ENCODE data around the gene NUCKS1. TPM values are rescaled to one million over a fixed set of nuclear protein-coding genes. Genes with fewer than 3 reads are reported as not detected.

The NUCKS1 gene
- polyA plus RNA-seq, 1 donor, result 106 TPM

GRCh38 chr1:205772607-205773032, 22.6 kb upstream of the NUCKS1 start:
- WGBS (ENCODE audit: insufficient coverage, low lambda C conversion rate), result no CpG with 5 or more reads among the region's 2 CpGs
- Histone ChIP-seq H3K4me1 (ENCODE audit: control insufficient read depth, insufficient read depth, low read length) (peaks cover 4% of the 10 kb centered on the region), H3K27me3 (ENCODE audit: control insufficient read depth, insufficient read depth, low read length) (peaks cover 2% of the 10 kb centered on the region), H3K4me3 (ENCODE audit: low read length) (no peak overlapping the region), H3K27ac (ENCODE audit: low read length) (no peak overlapping the region), H3K9me3 (ENCODE audit: control insufficient read depth, low read depth, low read length) (no peaks in the 10 kb centered on the region), H3K36me3 (ENCODE audit: control insufficient read depth, insufficient read depth, low read length) (peaks cover 6% of the 10 kb centered on the region)
- no peak for DNase-seq

- WGBS (ENCODE audit: insufficient coverage, low lambda C conversion rate), result no CpG with 5 or more reads among the region's 4 CpGs
Measured at GRCh38 chr1:205770618-205771017, 20.6 kb upstream of the NUCKS1 start.

GRCh38 chr1:205769641-205770365, 19.8 kb upstream of the NUCKS1 start:
- 80% methylated on average over 2 of the region's 8 CpGs for WGBS (ENCODE audit: insufficient coverage, low lambda C conversion rate)
- H3K27me3 ChIP-seq (ENCODE audit: control insufficient read depth, insufficient read depth, low read length), result peaks cover 2% of the 10 kb centered on the region
- H3K4me3 ChIP-seq (ENCODE audit: low read length), result no peak overlapping the region
- no peaks in the 10 kb centered on the region for H3K9me3 ChIP-seq (ENCODE audit: control insufficient read depth, low read depth, low read length)
- H3K36me3 ChIP-seq (ENCODE audit: control insufficient read depth, insufficient read depth, low read length), result peaks cover 6% of the 10 kb centered on the region
- H3K4me1 ChIP-seq (ENCODE audit: control insufficient read depth, insufficient read depth, low read length), result peaks cover 4% of the 10 kb centered on the region
- DNase-seq, result no peak
- H3K27ac ChIP-seq (ENCODE audit: low read length), result no peak overlapping the region

More at GRCh38 chr1:205770618-205771017, 20.6 kb upstream of the NUCKS1 start:
- Histone ChIP-seq H3K4me1 (ENCODE audit: control insufficient read depth, insufficient read depth, low read length) (peaks cover 4% of the 10 kb centered on the region), H3K36me3 (ENCODE audit: control insufficient read depth, insufficient read depth, low read length) (peaks cover 6% of the 10 kb centered on the region), H3K27ac (ENCODE audit: low read length) (no peak overlapping the region), H3K4me3 (ENCODE audit: low read length) (no peak overlapping the region), H3K27me3 (ENCODE audit: control insufficient read depth, insufficient read depth, low read length) (peaks cover 2% of the 10 kb centered on the region), H3K9me3 (ENCODE audit: control insufficient read depth, low read depth, low read length) (no peaks in the 10 kb centered on the region)
- DNase-seq, result no peak

- no peak overlapping the region for H3K4me3 ChIP-seq (ENCODE audit: low read length)
- no peaks in the 10 kb centered on the region for H3K27me3 ChIP-seq (ENCODE audit: control insufficient read depth, insufficient read depth, low read length)
- no peaks in the 10 kb centered on the region for H3K4me1 ChIP-seq (ENCODE audit: control insufficient read depth, insufficient read depth, low read length)
- H3K9me3 ChIP-seq (ENCODE audit: control insufficient read depth, low read depth, low read length), result no peaks in the 10 kb centered on the region
- 50% methylated on average over 1 of the region's 3 CpGs for WGBS (ENCODE audit: insufficient coverage, low lambda C conversion rate)
- no peak for DNase-seq
- H3K36me3 ChIP-seq (ENCODE audit: control insufficient read depth, insufficient read depth, low read length), result peaks cover 6% of the 10 kb centered on the region
- H3K27ac ChIP-seq (ENCODE audit: low read length), result no peak overlapping the region
Measured at GRCh38 chr1:205767248-205767647, 17.3 kb upstream of the NUCKS1 start.

GRCh38 chr1:205766570-205766969, 16.6 kb upstream of the NUCKS1 start:
- no peaks in the 10 kb centered on the region for H3K4me1 ChIP-seq (ENCODE audit: control insufficient read depth, insufficient read depth, low read length)
- peaks cover 6% of the 10 kb centered on the region for H3K36me3 ChIP-seq (ENCODE audit: control insufficient read depth, insufficient read depth, low read length)
- no CpG with 5 or more reads among the region's 3 CpGs for WGBS (ENCODE audit: insufficient coverage, low lambda C conversion rate)
- H3K9me3 ChIP-seq (ENCODE audit: control insufficient read depth, low read depth, low read length), result no peaks in the 10 kb centered on the region
- H3K4me3 ChIP-seq (ENCODE audit: low read length), result no peak overlapping the region
- DNase-seq, result no peak
- no peaks in the 10 kb centered on the region for H3K27me3 ChIP-seq (ENCODE audit: control insufficient read depth, insufficient read depth, low read length)
- no peak overlapping the region for H3K27ac ChIP-seq (ENCODE audit: low read length)

GRCh38 chr1:205766038-205766437, 16.1 kb upstream of the NUCKS1 start:
- WGBS (ENCODE audit: insufficient coverage, low lambda C conversion rate), result no CpG with 5 or more reads among the region's 5 CpGs
- Histone ChIP-seq H3K9me3 (ENCODE audit: control insufficient read depth, low read depth, low read length) (no peaks in the 10 kb centered on the region), H3K27ac (ENCODE audit: low read length) (no peak overlapping the region), H3K4me1 (ENCODE audit: control insufficient read depth, insufficient read depth, low read length) (no peaks in the 10 kb centered on the region), H3K36me3 (ENCODE audit: control insufficient read depth, insufficient read depth, low read length) (peaks cover 6% of the 10 kb centered on the region), H3K27me3 (ENCODE audit: control insufficient read depth, insufficient read depth, low read length) (no peaks in the 10 kb centered on the region), H3K4me3 (ENCODE audit: low read length) (no peak overlapping the region)
- DNase-seq, result no peak

GRCh38 chr1:205764578-205764977, 14.6 kb upstream of the NUCKS1 start:
- no peak for DNase-seq
- H3K27ac ChIP-seq (ENCODE audit: low read length), result no peak overlapping the region
- H3K4me3 ChIP-seq (ENCODE audit: low read length), result no peak overlapping the region
- H3K36me3 ChIP-seq (ENCODE audit: control insufficient read depth, insufficient read depth, low read length), result no peaks in the 10 kb centered on the region
- no CpG with 5 or more reads among the region's 2 CpGs for WGBS (ENCODE audit: insufficient coverage, low lambda C conversion rate)
- H3K4me1 ChIP-seq (ENCODE audit: control insufficient read depth, insufficient read depth, low read length), result no peaks in the 10 kb centered on the region
- no peaks in the 10 kb centered on the region for H3K27me3 ChIP-seq (ENCODE audit: control insufficient read depth, insufficient read depth, low read length)
- no peaks in the 10 kb centered on the region for H3K9me3 ChIP-seq (ENCODE audit: control insufficient read depth, low read depth, low read length)

- no peaks in the 10 kb centered on the region for H3K4me1 ChIP-seq (ENCODE audit: control insufficient read depth, insufficient read depth, low read length)
- H3K27ac ChIP-seq (ENCODE audit: low read length), result no peak overlapping the region
- no peaks in the 10 kb centered on the region for H3K36me3 ChIP-seq (ENCODE audit: control insufficient read depth, insufficient read depth, low read length)
- no peaks in the 10 kb centered on the region for H3K27me3 ChIP-seq (ENCODE audit: control insufficient read depth, insufficient read depth, low read length)
- H3K9me3 ChIP-seq (ENCODE audit: control insufficient read depth, low read depth, low read length), result no peaks in the 10 kb centered on the region
- no peak for DNase-seq
- H3K4me3 ChIP-seq (ENCODE audit: low read length), result no peak overlapping the region
Measured at GRCh38 chr1:205763980-205764379, 14.0 kb upstream of the NUCKS1 start.

GRCh38 chr1:205760606-205761005, 10.6 kb upstream of the NUCKS1 start:
- H3K27me3 ChIP-seq (ENCODE audit: control insufficient read depth, insufficient read depth, low read length), result no peaks in the 10 kb centered on the region
- H3K9me3 ChIP-seq (ENCODE audit: control insufficient read depth, low read depth, low read length), result no peaks in the 10 kb centered on the region
- no peaks in the 10 kb centered on the region for H3K4me1 ChIP-seq (ENCODE audit: control insufficient read depth, insufficient read depth, low read length)
- 0% methylated on average over 1 of the region's 3 CpGs for WGBS (ENCODE audit: insufficient coverage, low lambda C conversion rate)
- no peak overlapping the region for H3K4me3 ChIP-seq (ENCODE audit: low read length)
- DNase-seq, result no peak
- H3K27ac ChIP-seq (ENCODE audit: low read length), result no peak overlapping the region
- no peaks in the 10 kb centered on the region for H3K36me3 ChIP-seq (ENCODE audit: control insufficient read depth, insufficient read depth, low read length)

GRCh38 chr1:205756552-205756951, 6.6 kb upstream of the NUCKS1 start:
- no peaks in the 10 kb centered on the region for H3K9me3 ChIP-seq (ENCODE audit: control insufficient read depth, low read depth, low read length)
- DNase-seq, result no peak
- WGBS (ENCODE audit: insufficient coverage, low lambda C conversion rate), result 100% methylated on average over 2 of the region's 3 CpGs
- H3K4me1 ChIP-seq (ENCODE audit: control insufficient read depth, insufficient read depth, low read length), result no peaks in the 10 kb centered on the region
- no peaks in the 10 kb centered on the region for H3K36me3 ChIP-seq (ENCODE audit: control insufficient read depth, insufficient read depth, low read length)
- no peak overlapping the region for H3K27ac ChIP-seq (ENCODE audit: low read length)
- H3K27me3 ChIP-seq (ENCODE audit: control insufficient read depth, insufficient read depth, low read length), result no peaks in the 10 kb centered on the region
- no peak overlapping the region for H3K4me3 ChIP-seq (ENCODE audit: low read length)

GRCh38 chr1:205754857-205755256, 4.9 kb upstream of the NUCKS1 start:
- no peak for DNase-seq
- Histone ChIP-seq H3K27me3 (ENCODE audit: control insufficient read depth, insufficient read depth, low read length) (no peaks in the 10 kb centered on the region), H3K9me3 (ENCODE audit: control insufficient read depth, low read depth, low read length) (no peaks in the 10 kb centered on the region), H3K27ac (ENCODE audit: low read length) (no peak overlapping the region), H3K4me3 (ENCODE audit: low read length) (no peak overlapping the region), H3K36me3 (ENCODE audit: control insufficient read depth, insufficient read depth, low read length) (no peaks in the 10 kb centered on the region), H3K4me1 (ENCODE audit: control insufficient read depth, insufficient read depth, low read length) (no peaks in the 10 kb centered on the region)
- WGBS (ENCODE audit: insufficient coverage, low lambda C conversion rate), result 100% methylated on average over 1 of the region's 5 CpGs

Measured in large intestine (tissue), 3 donors.